ENCODE results near the gene KRTAP1-5. TPM values are rescaled to one million over a fixed set of nuclear protein-coding genes. Genes with fewer than 3 reads are reported as not detected.

Gene KRTAP1-5
- total and polyA plus RNA-seq, 2 experiments from 2014 or later: not detected

DNA sequence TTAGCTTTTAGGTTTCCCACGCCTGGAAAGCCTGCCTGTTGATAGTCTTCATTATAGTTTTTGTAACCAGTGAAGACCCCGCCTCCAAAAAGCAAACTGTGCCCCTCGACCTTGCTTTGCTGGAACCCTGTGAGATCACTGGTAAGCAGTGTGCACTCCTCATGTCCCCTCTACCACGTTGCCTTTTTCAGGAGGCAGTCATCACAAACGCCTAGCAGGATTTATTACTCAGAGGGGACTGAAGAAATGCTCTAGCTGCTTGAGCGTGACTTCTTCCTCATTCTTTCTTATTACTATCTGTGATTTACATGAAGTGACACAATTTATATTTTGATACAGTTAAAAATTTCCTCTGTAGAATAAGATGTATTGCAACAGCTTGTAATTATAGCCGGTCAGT, 11.6 kb downstream of the KRTAP1-5 start:
- H3K4me3 ChIP-seq: no peak overlapping the region
- WGBS (ENCODE audit: low lambda C conversion rate, missing lambda C conversion rate): 80% methylated on average over 7 of the region's 7 CpGs

DNA sequence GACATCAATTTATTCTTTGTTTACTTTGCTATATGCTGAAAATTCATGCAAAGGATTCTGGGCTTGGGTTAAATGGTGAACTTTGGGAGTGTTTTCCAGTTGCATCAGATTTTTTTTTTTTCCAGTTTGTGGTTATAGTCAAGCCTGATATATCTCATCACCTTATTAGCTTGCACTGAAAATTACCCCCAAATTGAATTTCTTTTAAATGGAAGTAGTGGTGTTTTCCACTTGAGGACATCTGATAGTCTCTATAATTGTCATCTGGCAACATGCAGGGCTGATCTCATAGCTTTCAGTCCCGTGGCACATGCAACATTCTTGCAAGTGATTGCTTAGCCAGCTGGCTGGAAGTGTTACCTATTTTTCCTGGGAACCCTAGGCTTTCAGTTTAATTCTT, 13.4 kb downstream of the KRTAP1-5 start:
- no peaks in the 10 kb centered on the region for H3K27me3 ChIP-seq
- TF ChIP-seq EZH2phosphoT487 (IDR thresholded peaks at IDR 0.05; ENCODE audit: low read depth, severe bottlenecking, unreplicated experiment) (no peak), EZH2 (IDR thresholded peaks at IDR 0.05; ENCODE audit: borderline replicate concordance) (no peak)
- TF ChIP-seq, protein P1, sequence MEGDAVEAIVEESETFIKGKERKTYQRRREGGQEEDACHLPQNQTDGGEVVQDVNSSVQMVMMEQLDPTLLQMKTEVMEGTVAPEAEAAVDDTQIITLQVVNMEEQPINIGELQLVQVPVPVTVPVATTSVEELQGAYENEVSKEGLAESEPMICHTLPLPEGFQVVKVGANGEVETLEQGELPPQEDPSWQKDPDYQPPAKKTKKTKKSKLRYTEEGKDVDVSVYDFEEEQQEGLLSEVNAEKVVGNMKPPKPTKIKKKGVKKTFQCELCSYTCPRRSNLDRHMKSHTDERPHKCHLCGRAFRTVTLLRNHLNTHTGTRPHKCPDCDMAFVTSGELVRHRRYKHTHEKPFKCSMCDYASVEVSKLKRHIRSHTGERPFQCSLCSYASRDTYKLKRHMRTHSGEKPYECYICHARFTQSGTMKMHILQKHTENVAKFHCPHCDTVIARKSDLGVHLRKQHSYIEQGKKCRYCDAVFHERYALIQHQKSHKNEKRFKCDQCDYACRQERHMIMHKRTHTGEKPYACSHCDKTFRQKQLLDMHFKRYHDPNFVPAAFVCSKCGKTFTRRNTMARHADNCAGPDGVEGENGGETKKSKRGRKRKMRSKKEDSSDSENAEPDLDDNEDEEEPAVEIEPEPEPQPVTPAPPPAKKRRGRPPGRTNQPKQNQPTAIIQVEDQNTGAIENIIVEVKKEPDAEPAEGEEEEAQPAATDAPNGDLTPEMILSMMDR (IDR thresholded peaks at IDR 0.05; ENCODE audit: poor library complexity): no peak
- H4K20me1 ChIP-seq (ENCODE audit: insufficient read depth, poor library complexity, severe bottlenecking): no peaks in the 10 kb centered on the region
- H3K36me3 ChIP-seq (replicated peaks; ENCODE audit: insufficient read depth, low read depth): no peaks in the 10 kb centered on the region
- H3K4me3 ChIP-seq: no peak overlapping the region
- H3K4me2 ChIP-seq: no peak overlapping the region
- H2AFZ ChIP-seq: no peak overlapping the region
- DNase-seq (ENCODE audit: low spot score): peak; percentile 9
- WGBS (ENCODE audit: low lambda C conversion rate, missing lambda C conversion rate): 50% methylated on average over 1 of the region's 1 CpG
- no peaks in the 10 kb centered on the region for H3K9me3 ChIP-seq (ENCODE audit: low read depth)
- peaks cover 6% of the 10 kb centered on the region for H3K4me1 ChIP-seq (ENCODE audit: insufficient read depth)
- H3K9me2 ChIP-seq (replicated peaks; ENCODE audit: insufficient read depth): no peaks in the 10 kb centered on the region
- H3K27ac ChIP-seq: no peak overlapping the region
- H3K79me2 ChIP-seq: no peaks in the 10 kb centered on the region

More for the DNA sequence above, 11.6 kb downstream of the KRTAP1-5 start:
- no peaks in the 10 kb centered on the region for H3K4me1 ChIP-seq (ENCODE audit: insufficient read depth)
- H3K79me2 ChIP-seq: no peaks in the 10 kb centered on the region
- no peaks in the 10 kb centered on the region for H3K36me3 ChIP-seq (replicated peaks; ENCODE audit: insufficient read depth, low read depth)
- no peak overlapping the region for H3K4me2 ChIP-seq
- no peak overlapping the region for H2AFZ ChIP-seq
- no peaks in the 10 kb centered on the region for H3K27me3 ChIP-seq
- H4K20me1 ChIP-seq (ENCODE audit: insufficient read depth, poor library complexity, severe bottlenecking): no peaks in the 10 kb centered on the region
- no peaks in the 10 kb centered on the region for H3K9me2 ChIP-seq (replicated peaks; ENCODE audit: insufficient read depth)
- DNase-seq (ENCODE audit: low spot score): no peak
- no peaks in the 10 kb centered on the region for H3K9me3 ChIP-seq (ENCODE audit: low read depth)
- no peak for TF ChIP-seq EZH2 (IDR thresholded peaks at IDR 0.05; ENCODE audit: borderline replicate concordance)
- TF ChIP-seq, protein P1 (IDR thresholded peaks at IDR 0.05; ENCODE audit: poor library complexity): no peak
- no peak for TF ChIP-seq EZH2phosphoT487 (IDR thresholded peaks at IDR 0.05; ENCODE audit: low read depth, severe bottlenecking, unreplicated experiment)
- no peak overlapping the region for H3K27ac ChIP-seq

DNA sequence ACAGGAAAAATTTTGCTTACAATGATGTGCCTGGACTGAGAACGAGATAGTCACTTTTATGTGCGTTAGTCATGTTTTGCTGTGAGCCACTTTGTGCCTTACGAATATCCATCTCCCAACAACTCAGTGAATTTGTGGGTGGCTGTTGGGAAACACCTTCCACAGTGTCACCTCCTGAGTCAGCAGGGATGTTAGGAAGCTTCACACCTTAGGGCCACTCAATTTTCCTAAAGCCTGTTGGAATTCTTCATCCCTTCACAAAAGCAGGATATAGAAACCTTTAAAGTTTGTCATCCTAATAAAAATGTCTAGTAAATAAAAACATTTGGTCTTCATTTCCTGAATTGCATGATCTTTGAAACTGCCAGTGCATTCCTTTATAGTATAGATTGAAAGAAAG, 13.8 kb downstream of the KRTAP1-5 start:
- H3K36me3 ChIP-seq (replicated peaks; ENCODE audit: insufficient read depth, low read depth): no peaks in the 10 kb centered on the region
- H3K79me2 ChIP-seq: no peaks in the 10 kb centered on the region
- H3K27ac ChIP-seq: no peak overlapping the region
- no peak overlapping the region for H3K4me3 ChIP-seq
- no peaks in the 10 kb centered on the region for H4K20me1 ChIP-seq (ENCODE audit: insufficient read depth, poor library complexity, severe bottlenecking)
- no peak overlapping the region for H2AFZ ChIP-seq
- H3K27me3 ChIP-seq: no peaks in the 10 kb centered on the region
- TF ChIP-seq EZH2phosphoT487 (IDR thresholded peaks at IDR 0.05; ENCODE audit: low read depth, severe bottlenecking, unreplicated experiment) (no peak), EZH2 (IDR thresholded peaks at IDR 0.05; ENCODE audit: borderline replicate concordance) (no peak)
- TF ChIP-seq, protein P1 (IDR thresholded peaks at IDR 0.05; ENCODE audit: poor library complexity): no peak
- H3K9me2 ChIP-seq (replicated peaks; ENCODE audit: insufficient read depth): no peaks in the 10 kb centered on the region
- H3K4me2 ChIP-seq: no peak overlapping the region
- no peak for DNase-seq (ENCODE audit: low spot score)
- no peaks in the 10 kb centered on the region for H3K9me3 ChIP-seq (ENCODE audit: low read depth)
- WGBS (ENCODE audit: low lambda C conversion rate, missing lambda C conversion rate): 54% methylated on average over 3 of the region's 3 CpGs
- H3K4me1 ChIP-seq (ENCODE audit: insufficient read depth): peaks cover 6% of the 10 kb centered on the region

Data from hepatocyte (in vitro differentiated cells).